GM18858 (cell line): Measurements from ENCODE around the gene SUDS3.

Experiments
- ATAC-seq: cut with Tn5 transposase; IDR thresholded peaks from one replicate; pipeline ENCODE4 v1.9.1; 2021; ENCODE audit not compliant: unreplicated experiment

SUDS3 gene

DNA sequence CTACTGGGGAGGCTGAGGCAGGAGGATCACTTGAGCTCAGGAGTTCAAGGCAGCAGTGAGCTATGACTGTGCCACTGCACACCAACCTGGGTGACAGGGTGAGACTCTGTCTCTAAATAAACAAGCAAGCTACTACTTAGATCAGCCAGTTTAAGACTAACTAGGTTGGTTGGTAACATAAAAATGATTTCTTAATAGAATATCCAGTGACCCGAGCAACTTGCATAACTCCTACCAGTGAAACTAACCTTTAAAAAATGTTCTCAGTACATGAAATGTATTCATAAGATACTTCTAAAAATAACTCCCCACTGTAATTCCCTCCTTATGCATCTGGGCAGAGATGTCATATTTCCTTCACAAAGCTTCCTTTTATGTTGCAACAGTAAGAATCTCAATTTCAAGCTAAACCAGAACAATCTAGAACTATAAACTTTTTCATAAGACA is 19.5 kb upstream of the SUDS3 start:
- no peak for ATAC-seq

DNA sequence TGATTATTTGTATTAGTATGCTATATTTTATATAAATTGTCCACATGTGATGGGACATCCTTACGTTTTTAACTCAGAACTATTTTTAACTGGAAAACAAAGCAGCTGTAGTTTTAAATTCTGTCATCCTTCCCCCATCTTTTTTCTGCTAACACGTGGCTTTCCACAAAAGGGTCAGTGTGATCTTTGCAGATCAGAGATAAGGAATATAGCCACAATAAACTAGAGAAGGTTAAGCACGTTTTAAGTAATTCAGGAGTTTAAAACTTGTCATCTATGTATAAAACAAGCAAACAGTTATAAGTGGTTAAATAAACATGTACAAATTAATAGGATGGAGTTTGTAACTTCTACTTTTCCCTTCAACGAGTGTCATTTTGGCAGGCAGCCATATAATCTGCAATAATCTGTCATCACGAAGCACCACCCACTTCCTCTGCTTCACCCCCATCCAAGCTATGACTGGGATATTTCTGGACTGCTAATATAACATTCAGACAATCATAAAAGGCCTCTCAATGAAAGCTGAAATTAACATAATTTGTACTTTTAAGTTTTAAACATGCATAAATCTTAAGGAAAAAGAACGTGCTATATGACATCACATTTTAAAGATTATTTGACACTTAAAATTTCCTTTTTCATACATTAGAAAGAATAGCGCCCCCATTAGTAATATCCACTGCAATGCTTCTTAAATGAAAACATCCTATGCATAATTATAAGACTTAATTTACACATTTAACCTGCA is 18.9 kb upstream of the SUDS3 start:
- peak; percentile 38 for ATAC-seq

DNA sequence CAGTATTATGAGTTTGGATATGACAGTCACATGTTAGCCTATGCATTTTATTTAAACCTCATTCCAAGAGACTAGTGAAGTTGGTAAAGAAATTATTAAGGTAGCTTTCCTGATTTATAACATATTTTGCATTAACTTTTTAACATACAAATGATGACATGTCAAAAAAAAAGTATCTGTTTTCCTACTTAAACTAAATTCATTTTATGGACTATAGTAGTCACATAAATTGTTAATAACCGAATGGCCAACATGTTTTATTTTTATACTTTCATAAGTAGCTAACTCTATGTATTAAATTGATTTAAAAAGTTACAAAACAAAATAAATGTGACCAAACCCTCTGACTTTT is 18.4 kb upstream of the SUDS3 start:
- no peak for ATAC-seq

DNA sequence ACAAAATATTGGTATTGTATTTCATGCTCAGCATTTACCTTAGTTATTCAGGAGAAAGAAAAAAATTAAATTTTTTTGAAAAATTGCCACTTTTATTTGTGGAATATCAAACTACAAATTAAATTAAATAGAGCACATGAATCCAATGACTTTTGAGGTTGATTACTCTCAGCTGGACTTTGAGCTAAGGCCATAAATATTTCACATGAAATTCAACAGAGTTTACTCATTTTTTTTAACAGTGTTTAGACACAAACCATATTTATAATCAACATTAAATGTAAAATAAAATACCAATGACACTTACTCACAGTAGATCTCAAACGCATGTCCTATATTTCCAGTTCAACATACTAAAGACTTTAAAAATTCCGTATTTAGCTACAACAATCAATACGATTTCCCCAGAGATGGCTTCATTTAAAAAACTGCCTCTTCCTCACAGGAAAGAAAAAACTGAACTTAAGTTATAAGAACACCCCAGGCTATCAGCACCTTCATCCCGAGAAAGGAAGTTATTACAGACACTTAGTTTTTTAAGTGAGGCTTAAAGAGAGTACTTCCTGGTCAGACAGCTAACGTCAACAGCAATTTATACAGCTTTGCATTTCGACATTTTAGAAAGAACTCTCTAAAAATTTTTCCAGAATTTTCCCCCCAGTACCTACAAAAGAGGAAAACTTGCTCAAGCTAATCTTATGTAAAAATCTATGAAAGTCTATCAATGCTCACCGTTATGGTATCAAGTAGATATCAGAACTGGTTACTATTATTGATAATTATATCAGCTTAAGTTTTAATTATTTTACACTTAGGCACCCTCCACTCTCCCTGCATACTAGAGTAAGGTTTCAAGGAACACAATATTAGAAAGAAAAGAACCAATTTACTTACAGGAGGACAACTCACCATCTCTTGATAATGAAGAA is 17.5 kb upstream of the SUDS3 start:
- no peak for ATAC-seq

DNA sequence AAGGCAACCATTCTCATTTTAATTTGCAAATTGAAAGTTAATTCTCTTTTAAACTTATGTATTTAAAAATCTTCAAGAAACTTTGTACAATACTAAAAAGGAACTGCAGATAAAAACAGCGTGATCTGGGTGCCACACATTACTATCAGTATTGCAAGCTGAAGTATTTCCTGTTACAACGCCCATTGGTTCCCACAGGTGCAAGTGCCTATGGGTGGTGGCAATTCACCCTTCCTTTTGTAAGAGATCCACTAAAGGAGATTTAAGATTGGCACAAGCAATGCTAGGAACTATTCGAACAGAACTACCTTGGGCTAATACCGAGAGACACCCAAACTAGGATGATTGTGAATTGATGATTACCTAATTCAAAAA is 16.8 kb upstream of the SUDS3 start:
- ATAC-seq: no peak

DNA sequence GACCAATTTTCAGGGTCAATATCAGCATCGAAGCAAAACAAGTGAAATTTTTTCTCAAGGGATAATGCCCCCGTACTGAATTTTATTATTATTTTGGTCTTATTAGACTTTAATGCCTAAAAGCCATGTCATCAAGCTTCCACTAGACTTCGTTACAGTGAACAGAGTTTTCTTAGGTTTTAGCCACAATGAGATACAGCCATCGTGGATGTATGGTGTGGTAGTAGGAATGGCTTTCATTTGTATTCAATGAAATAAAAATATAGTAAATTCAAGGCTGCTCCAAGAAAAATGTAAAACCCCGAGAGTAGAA is 15.3 kb upstream of the SUDS3 start:
- no peak for ATAC-seq

DNA sequence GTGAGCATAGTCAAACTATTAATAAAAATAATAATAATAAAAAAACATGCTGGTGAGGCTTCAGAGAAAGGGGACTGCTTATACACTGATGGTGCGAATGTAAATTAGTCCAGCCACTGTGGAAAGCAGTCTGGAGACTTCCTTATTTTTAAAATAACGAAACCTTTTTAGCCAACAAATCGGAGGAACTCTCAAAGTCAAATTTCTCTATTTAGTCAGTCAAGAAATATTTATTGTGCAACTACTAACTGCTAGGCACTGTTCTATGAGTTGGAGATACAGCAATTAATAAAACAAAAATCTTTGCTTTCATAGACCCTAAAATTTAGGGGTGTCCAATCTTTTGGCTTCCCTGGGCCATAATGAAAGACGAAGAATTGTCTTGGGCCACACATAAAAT is 14.5 kb upstream of the SUDS3 start:
- ATAC-seq: no peak

DNA sequence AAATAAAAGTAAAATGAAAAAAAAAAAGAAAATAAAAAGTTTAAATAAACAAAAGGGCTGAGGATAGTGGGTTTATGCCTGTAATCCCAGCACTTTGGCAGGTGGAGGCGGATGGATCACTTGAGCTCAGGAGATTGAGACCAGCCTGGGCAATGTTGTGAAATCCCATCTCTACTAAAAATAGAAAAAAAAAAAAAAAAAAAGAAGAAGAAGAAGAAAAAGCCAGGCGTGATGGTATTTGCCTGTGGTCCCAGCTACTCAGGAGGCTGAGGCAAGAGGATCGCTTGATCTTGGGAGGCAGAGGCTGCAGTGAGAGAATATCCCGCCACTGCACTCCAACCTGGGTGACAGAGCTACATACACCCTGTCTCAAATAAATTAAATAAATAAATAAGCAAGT is 7.5 kb upstream of the SUDS3 start:
- ATAC-seq: no peak

DNA sequence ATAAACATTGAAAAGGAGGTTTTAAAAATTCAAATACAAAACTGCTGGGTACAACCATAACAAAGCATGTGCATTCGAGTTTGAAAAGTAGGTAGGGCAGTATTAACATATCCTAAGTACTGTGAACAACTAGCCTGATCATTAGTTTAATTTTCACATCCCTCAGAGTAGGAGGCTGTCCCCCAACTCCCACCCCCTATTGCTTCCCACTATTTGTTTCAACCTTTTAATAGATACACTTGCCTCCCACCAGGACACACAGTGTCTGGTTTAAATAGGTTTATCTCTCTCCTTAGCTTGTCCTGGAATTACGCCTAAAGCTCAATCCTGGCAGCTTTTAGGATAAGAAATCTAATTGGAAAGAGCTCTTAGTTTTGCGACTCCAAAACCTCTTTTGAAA is 5.8 kb upstream of the SUDS3 start:
- no peak for ATAC-seq

DNA sequence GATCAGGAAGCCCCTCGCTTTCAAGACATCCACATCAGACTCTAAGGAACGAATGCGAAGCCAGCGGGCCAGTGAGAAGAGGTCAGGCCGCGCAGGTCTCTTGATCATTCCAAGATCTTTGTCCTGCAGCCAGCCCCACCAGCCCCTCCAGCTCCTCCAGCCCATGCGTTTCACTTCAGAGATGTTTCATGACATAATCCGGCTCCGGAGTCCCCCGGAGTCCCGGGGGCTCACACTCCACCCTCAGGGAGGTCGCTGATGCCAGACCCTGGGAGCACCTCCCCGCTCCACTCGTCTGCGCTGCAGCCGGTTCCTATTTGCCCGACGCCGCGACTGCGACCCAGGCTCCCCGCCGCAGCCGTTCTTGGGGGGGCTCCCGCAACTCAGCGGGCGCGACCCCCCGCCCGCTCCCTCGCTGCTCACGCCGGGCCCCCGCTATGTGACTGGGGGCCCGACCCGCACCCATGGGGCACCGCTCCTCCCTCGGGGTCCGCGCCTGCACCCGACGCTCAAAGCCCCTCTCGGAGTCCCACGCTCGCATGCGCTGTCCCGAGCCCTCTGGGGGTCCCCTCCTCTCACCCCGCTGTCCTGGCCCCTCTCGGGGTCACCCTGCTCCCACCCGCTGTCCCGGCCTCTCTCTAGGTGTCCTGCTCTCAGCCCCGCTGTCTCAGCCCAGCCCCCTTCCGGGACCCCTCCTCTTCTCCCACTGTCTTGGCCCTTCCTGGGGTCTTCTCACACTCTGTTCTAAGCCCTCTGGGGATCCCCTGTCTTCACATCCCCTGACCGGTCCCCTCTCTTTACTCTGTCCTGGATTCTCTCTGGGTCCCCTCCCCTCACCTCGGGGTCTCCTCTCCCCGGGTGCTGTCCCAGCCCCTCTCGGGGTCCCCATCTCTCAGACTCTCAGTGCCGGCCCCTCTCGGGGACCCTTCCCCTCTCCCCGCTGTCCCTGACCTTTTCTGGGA is 4.8 kb upstream of the SUDS3 start:
- no peak for ATAC-seq

DNA sequence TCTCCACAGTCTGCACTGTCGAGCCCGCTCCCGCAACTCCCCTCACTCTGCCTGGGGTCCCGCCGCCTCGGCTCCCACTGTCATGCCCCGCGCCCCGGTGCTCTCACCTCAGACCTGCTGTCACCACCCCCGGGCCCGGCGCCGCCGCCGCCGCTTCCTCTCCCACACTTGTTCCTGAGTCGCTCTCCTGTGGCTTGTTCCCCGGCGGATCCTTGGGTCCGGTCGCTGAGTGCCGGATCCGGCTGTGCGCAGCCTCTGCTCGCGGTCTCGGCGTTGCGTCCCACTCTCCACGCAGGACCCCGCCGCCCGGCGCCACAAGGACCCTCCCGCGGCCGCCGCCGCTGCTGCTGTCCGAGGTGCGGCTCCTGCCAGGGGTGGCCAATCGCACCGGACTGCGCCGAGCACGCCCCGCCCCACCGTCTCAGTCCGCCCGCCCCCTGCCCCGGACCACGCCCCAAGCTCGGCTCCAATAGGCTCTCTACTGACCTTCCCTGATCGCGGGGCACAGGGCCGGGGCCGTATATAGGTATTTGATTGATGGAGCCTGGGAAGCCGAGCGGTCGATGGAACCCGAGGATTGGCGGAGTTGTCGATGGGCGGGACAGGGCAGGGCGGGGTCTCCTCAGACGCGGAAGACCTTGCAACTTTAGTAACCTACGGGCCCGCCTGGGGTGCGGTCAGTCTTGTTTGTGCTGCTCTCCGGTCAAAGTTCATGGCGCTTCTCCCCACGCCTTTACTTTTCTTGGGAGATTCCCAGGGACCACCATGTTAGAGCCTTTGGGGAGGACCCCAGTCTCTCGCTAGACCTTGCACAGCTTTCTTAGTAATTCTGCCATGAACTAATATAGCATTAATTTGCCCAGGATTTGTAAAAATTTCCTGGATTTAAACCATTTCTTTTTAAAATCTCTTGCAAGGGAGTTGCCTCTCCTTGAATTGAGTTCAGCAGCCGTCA is 3.5 kb upstream of the SUDS3 start, which contains the start of gene TAOK3:
TSS of gene TAOK3 (minus strand) at position 367 of the 955 bp plus-strand sequence. CDS start 117,340 bp downstream, outside the sequence.
- peak; percentile 53 for ATAC-seq

DNA sequence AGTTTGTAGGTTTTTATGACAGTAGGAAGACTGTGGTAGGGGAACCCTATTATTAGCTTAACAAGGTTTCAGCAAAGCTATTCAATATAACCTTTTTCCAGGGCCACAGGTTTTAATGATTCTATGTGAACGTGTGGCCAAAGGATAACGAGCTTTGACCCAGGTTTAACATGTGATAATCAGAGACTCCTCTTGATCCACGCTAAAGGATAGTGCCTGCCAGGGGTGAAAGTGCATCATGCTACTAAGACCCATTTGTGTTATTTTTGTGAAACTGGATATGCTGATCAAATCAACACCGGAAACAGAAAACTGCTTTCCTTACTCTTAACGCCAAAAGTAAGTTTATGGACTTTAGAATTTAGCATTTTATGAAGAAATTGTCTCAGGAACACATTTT is 2.7 kb upstream of the SUDS3 start:
- ATAC-seq: no peak

DNA sequence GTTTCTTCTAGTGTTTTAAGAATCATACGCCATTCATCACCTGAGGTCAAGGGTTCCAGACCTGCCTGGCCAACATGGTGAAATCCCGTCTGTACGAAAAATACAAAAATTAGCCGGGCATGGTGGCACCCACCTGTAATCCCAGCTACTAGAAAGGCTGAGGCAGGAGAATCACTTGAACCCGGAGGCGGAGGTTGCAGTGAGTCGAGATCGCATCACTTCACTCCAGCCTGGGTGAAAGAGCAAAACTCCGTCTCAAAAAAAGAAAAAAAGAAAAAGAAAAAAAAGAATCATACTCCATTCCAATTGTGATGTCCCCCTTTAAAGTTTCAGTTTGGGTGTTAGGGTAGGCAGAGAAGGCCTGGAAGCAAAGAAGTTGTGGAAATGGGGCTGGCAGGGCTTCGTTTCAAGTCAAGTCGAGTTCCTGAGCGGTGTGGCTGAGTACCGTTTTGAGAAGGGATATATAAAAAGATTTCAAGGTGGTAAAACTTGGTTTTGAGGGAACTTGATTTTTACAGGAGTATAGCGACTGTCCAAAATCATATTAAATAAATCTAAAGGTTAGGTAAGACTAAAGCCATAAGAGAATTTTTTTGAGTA is 2.1 kb upstream of the SUDS3 start:
- ATAC-seq: no peak

DNA sequence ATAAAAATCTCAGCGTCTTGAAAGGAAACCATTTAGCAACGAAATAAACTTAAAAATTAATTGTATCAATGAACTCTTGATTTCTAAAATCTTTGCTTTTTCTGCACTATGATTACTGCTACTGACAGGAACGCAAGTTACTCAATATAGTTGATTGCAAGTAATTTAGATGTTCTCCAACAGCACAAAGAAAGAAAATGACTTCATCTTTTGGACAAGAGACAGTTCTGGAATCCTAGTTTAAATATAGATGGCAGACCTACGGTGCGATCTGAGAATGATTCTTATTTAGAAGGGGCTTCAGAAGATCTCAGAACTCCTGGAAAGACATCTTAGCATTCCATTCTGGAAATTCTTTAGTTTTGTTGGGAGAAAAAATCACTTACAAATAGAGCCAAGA is 1.4 kb upstream of the SUDS3 start:
- no peak for ATAC-seq

DNA sequence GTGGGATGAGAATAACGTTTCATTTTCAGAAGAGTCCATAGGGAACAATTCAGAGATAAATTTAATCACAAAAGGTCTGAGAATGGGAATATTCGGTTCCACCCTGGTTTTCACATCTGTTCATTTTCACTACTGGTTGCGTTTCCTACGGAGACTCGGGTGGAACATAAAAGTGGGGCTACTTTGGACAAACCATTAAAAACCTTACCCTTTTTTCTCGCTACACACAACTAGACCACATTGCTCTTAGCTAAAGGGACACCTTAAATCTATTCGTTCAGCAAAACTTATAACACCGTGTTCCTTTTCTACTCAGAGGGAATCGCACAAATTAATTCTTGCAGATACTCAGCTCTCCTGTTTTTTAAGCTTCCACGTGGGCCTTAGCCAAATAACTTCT is 1.0 kb upstream of the SUDS3 start:
- ATAC-seq: no peak

DNA sequence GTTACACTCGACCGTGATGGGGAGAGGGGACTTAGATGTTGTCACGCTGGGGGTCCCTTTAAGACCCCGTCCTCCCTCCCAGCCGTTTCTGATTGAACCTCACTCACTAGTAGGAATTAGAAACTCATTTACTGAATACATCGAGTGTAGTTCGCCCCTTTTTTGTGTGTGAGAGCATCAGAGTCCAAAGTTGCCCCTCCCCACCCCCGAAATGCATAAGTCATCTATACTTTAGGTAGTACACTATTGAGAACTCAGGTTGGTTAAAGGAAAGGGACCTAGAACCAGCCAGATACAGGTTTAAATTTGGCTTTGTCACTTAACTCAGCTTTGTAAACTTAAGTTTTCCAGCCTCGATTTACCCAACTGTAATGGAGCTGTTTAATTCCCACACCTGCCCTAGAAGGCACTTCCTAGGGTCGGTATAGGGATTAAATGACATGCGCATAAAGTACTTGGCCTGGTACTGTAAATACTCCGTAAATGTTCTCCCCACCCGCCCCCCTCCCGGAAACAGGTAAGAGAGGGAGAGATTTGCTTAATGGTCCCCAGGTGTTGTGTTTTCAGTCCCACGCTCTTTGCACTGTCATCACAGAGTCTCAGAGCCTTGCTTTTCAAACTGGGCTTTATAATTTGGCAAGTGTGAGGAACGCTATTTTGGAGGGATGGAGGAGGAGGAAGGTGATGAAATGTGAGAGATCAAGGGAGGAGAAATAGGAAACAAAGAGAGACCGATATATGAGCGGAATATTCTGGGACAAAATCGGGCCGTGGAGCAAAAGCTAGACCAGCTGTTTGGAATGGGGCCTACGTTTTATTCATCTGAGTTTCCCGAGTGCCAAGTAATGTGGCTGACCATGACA is 897 bp downstream of the SUDS3 start:
- no peak for ATAC-seq

DNA sequence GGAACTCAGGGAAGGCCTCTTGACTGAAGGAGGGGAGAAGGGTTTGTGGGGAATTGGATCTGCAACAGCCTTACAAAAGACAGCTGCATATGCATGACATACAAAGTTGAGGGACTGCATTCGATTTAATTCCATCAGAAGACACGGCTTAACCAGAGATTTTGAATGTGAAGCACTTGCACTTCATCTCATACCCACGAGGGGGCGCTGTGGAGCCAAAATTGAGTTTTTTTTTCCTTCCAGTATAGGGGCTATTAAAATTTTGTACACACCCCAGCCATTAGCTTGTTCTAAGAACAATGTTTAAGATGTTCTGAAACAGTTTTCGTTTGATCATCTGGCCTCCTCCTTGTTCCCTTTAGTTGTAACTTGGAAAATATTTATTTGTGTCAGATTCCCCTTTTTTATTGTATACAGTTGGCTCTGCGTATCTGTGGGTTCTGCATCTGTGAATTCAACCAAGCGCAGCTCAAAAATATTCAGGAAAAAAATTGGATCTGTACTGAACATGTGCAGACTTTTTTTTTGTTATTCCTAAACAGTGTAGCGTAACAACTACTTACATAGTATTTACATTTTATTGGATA is 1.6 kb downstream of the SUDS3 start:
- no peak for ATAC-seq

DNA sequence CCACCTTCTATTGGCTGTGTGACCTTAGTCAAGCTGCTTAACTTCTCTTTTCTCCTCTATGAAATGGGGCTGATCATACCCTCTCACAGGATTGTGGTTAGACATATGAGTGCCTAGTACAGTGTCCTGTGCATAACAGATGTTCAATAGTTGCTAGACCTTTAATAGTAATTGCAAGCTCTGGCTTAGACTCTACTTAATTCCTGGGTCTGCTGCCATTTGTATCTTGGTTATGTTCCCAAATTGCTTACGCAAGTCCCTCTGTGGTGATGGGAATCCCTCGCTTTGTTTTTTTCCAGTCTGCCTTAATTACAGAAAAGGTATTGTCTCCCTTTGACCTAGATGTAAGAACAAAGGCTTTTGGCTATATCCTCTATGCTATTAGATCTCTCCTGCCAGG is 15.1 kb downstream of the SUDS3 start:
- no peak for ATAC-seq
